IPS DF 6.9 (cell line): Measurements from ENCODE around the gene GNG10.

Experiments
- DNase-seq: peaks from one replicate; pipeline ENCODE4 v3.0.0-alpha.2; 2013; ENCODE audit warnings: low read depth, low spot score
- H3K27ac ChIP-seq: one replicate; pipeline ENCODE4 v1.5.1; 2013; ENCODE audit warnings: low read length, control low read depth
- H3K27me3 ChIP-seq: 2 replicates; pipeline ENCODE4 v1.6.1; 2013; ENCODE audit warnings: mild to moderate bottlenecking, low read length; ENCODE audit not compliant: control insufficient read depth, insufficient read depth
- H3K36me3 ChIP-seq: 2 replicates; pipeline ENCODE4 v1.6.1; 2013; ENCODE audit warnings: low read length; ENCODE audit not compliant: control insufficient read depth, insufficient read depth
- H3K4me1 ChIP-seq: 2 replicates; pipeline ENCODE4 v1.6.1; 2013; ENCODE audit warnings: low read length; ENCODE audit not compliant: control insufficient read depth, insufficient read depth
- H3K4me3 ChIP-seq: 2 replicates; pipeline ENCODE4 v1.5.1; 2013; ENCODE audit warnings: mild to moderate bottlenecking, low read length
- H3K9me3 ChIP-seq: 2 replicates; pipeline ENCODE4 v1.6.1; 2013; ENCODE audit warnings: low read length, inconsistent platforms; ENCODE audit not compliant: control insufficient read depth, insufficient read depth
- WGBS: extraction: QIAGEN DNeasy Blood & Tissue Kit; methylation state at CpG from one replicate; pipeline ENCODE4 v1.1.7; 2013; ENCODE audit warnings: mixed read lengths, missing lambda C conversion rate; ENCODE audit not compliant: insufficient read length, insufficient coverage; 5-methylcytosine and 5-hydroxymethylcytosine counted together

GNG10 gene

GRCh38 chr9:111631214-111631971 is 30.0 kb upstream of the GNG10 start, which contains the start of gene DNAJC25:
Gene DNAJC25 (plus strand): TSS chr9:111631334. CDS start chr9:111631408, 74 bp downstream.
- H3K4me1 ChIP-seq = no peaks in the 10 kb centered on the region
- peak within 1 kb of the TSS; percentile 76 for H3K4me3 ChIP-seq
- H3K27ac ChIP-seq = no peak within 1 kb of the TSS
- no peaks in the 10 kb centered on the region for H3K36me3 ChIP-seq
- DNase-seq = peak; percentile 98
- no peaks in the 10 kb centered on the region for H3K27me3 ChIP-seq
- no peaks in the 10 kb centered on the region for H3K9me3 ChIP-seq
- no CpG with 5 or more reads among the region's 79 CpGs for WGBS

DNA sequence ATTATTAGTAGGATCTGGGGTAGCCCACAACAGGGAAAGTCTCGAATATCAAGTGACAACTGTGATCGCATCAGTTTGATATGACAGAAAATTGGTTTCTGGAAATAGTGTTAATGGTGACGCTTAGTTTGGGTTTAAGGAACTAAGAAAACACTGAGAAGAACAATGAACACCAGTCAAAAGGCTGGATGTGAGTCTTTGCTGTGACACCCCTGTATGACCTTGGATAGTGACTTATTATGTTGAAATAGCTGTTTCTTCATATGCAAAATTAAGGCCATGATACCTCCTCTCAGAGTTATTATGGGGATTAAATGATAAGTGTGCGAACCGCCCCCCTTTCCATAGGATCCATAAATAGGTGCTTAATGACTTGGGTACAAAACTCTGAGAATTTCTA is 29.3 kb upstream of the GNG10 start:
- Histone ChIP-seq H3K9me3 (no peaks in the 10 kb centered on the region), H3K27me3 (no peaks in the 10 kb centered on the region), H3K36me3 (no peaks in the 10 kb centered on the region), H3K27ac (no peak overlapping the region), H3K4me1 (no peaks in the 10 kb centered on the region), H3K4me3 (peak overlapping the region; percentile 76; the same call in 1 of the 2 replicates)
- WGBS = no CpG with 5 or more reads among the region's 5 CpGs
- no peak for DNase-seq

- no peaks in the 10 kb centered on the region for H3K27me3 ChIP-seq
- no peak overlapping the region for H3K27ac ChIP-seq
- H3K9me3 ChIP-seq = no peaks in the 10 kb centered on the region
- H3K4me1 ChIP-seq = no peaks in the 10 kb centered on the region
- no peaks in the 10 kb centered on the region for H3K36me3 ChIP-seq
- 100% methylated on average over 2 of the region's 7 CpGs for WGBS
- no peak for DNase-seq
- H3K4me3 ChIP-seq = no peak overlapping the region
Measured at GRCh38 chr9:111632695-111633388, 28.6 kb upstream of the GNG10 start.

GRCh38 chr9:111633389-111633736 is 28.0 kb upstream of the GNG10 start:
- no peaks in the 10 kb centered on the region for H3K36me3 ChIP-seq
- H3K9me3 ChIP-seq = no peaks in the 10 kb centered on the region
- H3K4me1 ChIP-seq = no peaks in the 10 kb centered on the region
- no peak overlapping the region for H3K4me3 ChIP-seq
- no peak overlapping the region for H3K27ac ChIP-seq
- DNase-seq = no peak
- H3K27me3 ChIP-seq = no peaks in the 10 kb centered on the region
- no CpG with 5 or more reads among the region's 1 CpG for WGBS

DNA sequence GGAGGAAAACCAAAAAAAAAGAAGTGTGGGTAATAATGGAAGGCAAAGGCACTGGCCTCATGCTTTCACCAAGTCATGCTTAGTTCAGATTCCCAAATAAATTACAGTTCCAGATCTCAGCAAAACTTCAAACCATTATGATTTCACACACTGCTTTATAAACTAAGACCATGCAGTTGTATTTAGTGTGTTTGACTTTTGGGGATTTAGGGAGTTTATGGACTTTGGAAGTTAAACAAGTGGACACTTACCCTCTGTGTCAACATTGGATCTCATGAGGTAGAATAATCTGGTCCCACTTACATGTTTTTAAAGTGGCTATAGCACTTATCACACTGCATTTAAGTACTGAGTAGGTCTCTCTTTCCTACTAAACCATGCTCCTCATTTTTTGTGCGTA is 26.5 kb upstream of the GNG10 start:
- no peak for DNase-seq
- Histone ChIP-seq H3K27ac (no peak overlapping the region), H3K4me1 (no peaks in the 10 kb centered on the region), H3K9me3 (no peaks in the 10 kb centered on the region), H3K36me3 (no peaks in the 10 kb centered on the region), H3K4me3 (no peak overlapping the region), H3K27me3 (no peaks in the 10 kb centered on the region)
- no CpG with 5 or more reads among the region's 1 CpG for WGBS

DNA sequence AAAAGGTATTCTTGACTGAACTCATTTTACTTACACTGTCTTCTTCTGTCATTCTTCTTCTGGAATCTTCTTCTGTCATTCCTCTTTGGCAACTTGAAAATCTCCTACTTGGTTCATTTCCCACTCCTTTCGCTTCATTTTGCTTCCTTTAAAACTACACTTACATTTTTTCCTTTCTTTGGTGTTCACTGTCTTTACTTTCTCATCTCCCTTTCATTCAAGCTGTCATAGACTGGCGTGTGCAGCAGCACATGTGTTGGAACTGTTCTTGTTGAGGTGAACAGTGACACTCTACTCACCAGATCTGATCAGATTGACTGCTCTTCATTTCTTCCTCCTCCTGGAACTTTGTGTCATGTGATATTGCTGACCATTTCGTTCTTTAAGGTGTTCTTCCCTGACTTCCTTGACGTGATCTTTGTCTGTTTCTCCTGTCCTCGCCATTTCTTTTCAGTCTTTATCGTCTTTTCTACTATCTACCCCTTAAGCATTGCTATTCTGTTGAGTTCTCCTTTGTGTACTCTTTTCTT is 23.9 kb upstream of the GNG10 start:
- no peak for DNase-seq
- H3K9me3 ChIP-seq = no peaks in the 10 kb centered on the region
- no peak overlapping the region for H3K27ac ChIP-seq
- H3K36me3 ChIP-seq = no peaks in the 10 kb centered on the region
- no peaks in the 10 kb centered on the region for H3K27me3 ChIP-seq
- no peaks in the 10 kb centered on the region for H3K4me1 ChIP-seq
- no peak overlapping the region for H3K4me3 ChIP-seq
- WGBS = no CpG with 5 or more reads among the region's 6 CpGs

- H3K4me3 ChIP-seq = no peak overlapping the region
- no peaks in the 10 kb centered on the region for H3K9me3 ChIP-seq
- WGBS = no CpG with 5 or more reads among the region's 8 CpGs
Measured at GRCh38 chr9:111644195-111644772, 17.1 kb upstream of the GNG10 start.

GRCh38 chr9:111645806-111646205 is 15.6 kb upstream of the GNG10 start:
- H3K36me3 ChIP-seq = no peaks in the 10 kb centered on the region
- no peak for DNase-seq
- H3K4me1 ChIP-seq = no peaks in the 10 kb centered on the region
- no peaks in the 10 kb centered on the region for H3K9me3 ChIP-seq
- no CpG with 5 or more reads among the region's 1 CpG for WGBS
- no peak overlapping the region for H3K27ac ChIP-seq
- H3K4me3 ChIP-seq = no peak overlapping the region
- H3K27me3 ChIP-seq = no peaks in the 10 kb centered on the region

More at GRCh38 chr9:111644195-111644772, 17.1 kb upstream of the GNG10 start:
- Histone ChIP-seq H3K4me1 (no peaks in the 10 kb centered on the region), H3K27me3 (no peaks in the 10 kb centered on the region), H3K36me3 (no peaks in the 10 kb centered on the region), H3K27ac (no peak overlapping the region)
- no peak for DNase-seq

DNA sequence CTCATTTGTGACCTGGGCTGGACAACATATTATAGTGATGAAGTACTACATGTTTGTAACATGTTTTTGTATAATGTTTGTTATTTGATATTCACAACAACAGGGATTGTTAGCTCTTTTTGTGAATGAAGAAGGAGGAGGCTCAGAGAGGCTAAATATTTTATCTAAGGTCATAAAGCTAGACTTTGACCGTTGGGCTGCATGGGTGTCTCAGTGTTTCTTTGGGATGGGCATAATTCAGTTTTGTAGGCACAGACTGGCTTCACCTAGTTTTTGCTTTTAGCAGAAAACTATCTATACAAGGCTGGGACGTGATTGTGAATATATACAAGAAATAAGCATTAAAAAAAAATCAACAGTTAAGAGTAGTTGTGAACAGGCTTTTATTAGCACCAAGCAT is 15.0 kb upstream of the GNG10 start:
- Histone ChIP-seq H3K27ac (no peak overlapping the region), H3K4me1 (no peaks in the 10 kb centered on the region), H3K36me3 (no peaks in the 10 kb centered on the region), H3K9me3 (no peaks in the 10 kb centered on the region), H3K27me3 (no peaks in the 10 kb centered on the region), H3K4me3 (no peak overlapping the region)
- WGBS = no CpG with 5 or more reads among the region's 2 CpGs
- no peak for DNase-seq

- Histone ChIP-seq H3K36me3 (no peaks in the 10 kb centered on the region), H3K27me3 (no peaks in the 10 kb centered on the region), H3K9me3 (no peaks in the 10 kb centered on the region), H3K27ac (no peak overlapping the region), H3K4me3 (no peak overlapping the region), H3K4me1 (no peaks in the 10 kb centered on the region)
- WGBS = no CpG with 5 or more reads among the region's 4 CpGs
- DNase-seq = no peak
Measured at GRCh38 chr9:111648066-111648465, 13.3 kb upstream of the GNG10 start.
